Peyer's patch (tissue), 4 donors: ENCODE measurements around the gene TMEM165.

Experiments
- CTCF ChIP-seq, 6 experiments: fragments of 450-650 bp in 4 of 6; fragments of 200-600 bp in 2 of 6; sonication (generic) in 1 of 6; IDR thresholded peaks; one replicate each; pipeline ENCODE4 v1.5.1; 2017 to 2019; ENCODE audit warnings: antibody characterized with exemption in 6 of 6, mild to moderate bottlenecking in 3 of 6, moderate library complexity in 1 of 6
- POLR2A ChIP-seq, 2 donors: fragments of 450-650 bp; IDR thresholded peaks; one replicate each; pipeline ENCODE4 v1.5.1; 2017; ENCODE audit warnings: antibody characterized with exemption in 2 of 2, mild to moderate bottlenecking in 2 of 2, moderate library complexity in 2 of 2

GRCh38 chr4:55406545-55406944 lies 10.8 kb downstream of the TMEM165 start:
- no peak for TF ChIP-seq POLR2A (IDR thresholded peaks at IDR 0.05)
- no peak for TF ChIP-seq CTCF (IDR thresholded peaks at IDR 0.05)
